ENCODE results near the gene PKNOX2.

- no peak for TF ChIP-seq CTCF (IDR thresholded peaks at IDR 0.05)
- TF ChIP-seq POLR2A (IDR thresholded peaks at IDR 0.05): no peak
Observed at GRCh38 chr11:125315079-125315740, 150.7 kb downstream of the PKNOX2 start.
